ENCODE results near the gene PDPN.

The PDPN gene

GRCh38 chr1:13604721-13605120 is 21.1 kb downstream of the PDPN start:
- no peaks in the 10 kb centered on the region for H3K4me1 ChIP-seq
- H3K36me3 ChIP-seq: no peaks in the 10 kb centered on the region

GRCh38 chr1:13605159-13605558 is 21.5 kb downstream of the PDPN start:
- Histone ChIP-seq H3K36me3 (no peaks in the 10 kb centered on the region), H3K9me3 (no peaks in the 10 kb centered on the region), H3K4me3 (no peak overlapping the region), H3K4me1 (no peaks in the 10 kb centered on the region), H3K27ac (no peak overlapping the region), H3K27me3 (peaks cover 0 to 6% of the 10 kb centered on the region in 2 donors)
- intact Hi-C loops (cut with DNase I; ENCODE audit: low total_unique reads): no loop called here
- DNase-seq: peak in 1 of 2 donors; percentile 65
- TF ChIP-seq CTCF (IDR thresholded peaks at IDR 0.05): no peak

More at GRCh38 chr1:13604721-13605120, 21.1 kb downstream of the PDPN start:
- DNase-seq: no peak
- Histone ChIP-seq H3K27me3 (peaks cover 0 to 6% of the 10 kb centered on the region in 2 donors), H3K4me3 (no peak overlapping the region), H3K27ac (no peak overlapping the region), H3K9me3 (no peaks in the 10 kb centered on the region)
- no peak for TF ChIP-seq CTCF (IDR thresholded peaks at IDR 0.05)
- intact Hi-C loops (cut with DNase I; ENCODE audit: low total_unique reads): no loop called here

GRCh38 chr1:13607002-13607401 is 23.4 kb downstream of the PDPN start:
- Histone ChIP-seq H3K27me3 (peaks cover 0 to 6% of the 10 kb centered on the region in 2 donors), H3K4me1 (no peaks in the 10 kb centered on the region), H3K9me3 (no peaks in the 10 kb centered on the region), H3K27ac (no peak overlapping the region), H3K36me3 (no peaks in the 10 kb centered on the region), H3K4me3 (no peak overlapping the region)
- no peak for DNase-seq
- no peak for TF ChIP-seq CTCF (IDR thresholded peaks at IDR 0.05)
- intact Hi-C loops (cut with DNase I; ENCODE audit: low total_unique reads): no loop called here

- Histone ChIP-seq H3K4me1 (no peaks in the 10 kb centered on the region), H3K27ac (no peak overlapping the region), H3K9me3 (no peaks in the 10 kb centered on the region), H3K4me3 (no peak overlapping the region), H3K36me3 (peaks cover 0 to 5% (median 0%) of the 10 kb centered on the region in 3 donors), H3K27me3 (peaks cover 0 to 12% of the 10 kb centered on the region in 2 donors)
- no peak for TF ChIP-seq CTCF (IDR thresholded peaks at IDR 0.05)
- no peak for DNase-seq
- intact Hi-C loops (cut with DNase I; ENCODE audit: low total_unique reads): no loop called here
Measured at GRCh38 chr1:13616234-13616633, 32.6 kb downstream of the PDPN start.

- Histone ChIP-seq H3K36me3 (peaks cover 0 to 5% (median 0%) of the 10 kb centered on the region in 3 donors), H3K4me3 (no peak overlapping the region), H3K9me3 (no peaks in the 10 kb centered on the region), H3K4me1 (no peaks in the 10 kb centered on the region), H3K27me3 (peaks cover 0 to 12% of the 10 kb centered on the region in 2 donors), H3K27ac (no peak overlapping the region)
- intact Hi-C loops (cut with DNase I; ENCODE audit: low total_unique reads): no loop called here
- no peak for TF ChIP-seq CTCF (IDR thresholded peaks at IDR 0.05)
- DNase-seq: no peak
Measured at GRCh38 chr1:13617108-13617507, 33.5 kb downstream of the PDPN start.

GRCh38 chr1:13617773-13618172 is 34.1 kb downstream of the PDPN start:
- Histone ChIP-seq H3K4me3 (no peak overlapping the region), H3K36me3 (peaks cover 0 to 5% (median 0%) of the 10 kb centered on the region in 3 donors), H3K4me1 (no peaks in the 10 kb centered on the region), H3K27me3 (peaks cover 0 to 12% of the 10 kb centered on the region in 2 donors), H3K27ac (no peak overlapping the region), H3K9me3 (no peaks in the 10 kb centered on the region)
- no peak for TF ChIP-seq CTCF (IDR thresholded peaks at IDR 0.05)
- intact Hi-C loops (cut with DNase I; ENCODE audit: low total_unique reads): no loop called here
- no peak for DNase-seq

Data from tibial artery (tissue), 4 donors.